ENCODE data around the gene CTCFL. TPM values are rescaled to one million over a fixed set of nuclear protein-coding genes. Genes with fewer than 3 reads are reported as not detected.

The CTCFL gene
- total and polyA plus RNA-seq, 7 donors = 0.36 TPM; not detected in 6

DNA sequence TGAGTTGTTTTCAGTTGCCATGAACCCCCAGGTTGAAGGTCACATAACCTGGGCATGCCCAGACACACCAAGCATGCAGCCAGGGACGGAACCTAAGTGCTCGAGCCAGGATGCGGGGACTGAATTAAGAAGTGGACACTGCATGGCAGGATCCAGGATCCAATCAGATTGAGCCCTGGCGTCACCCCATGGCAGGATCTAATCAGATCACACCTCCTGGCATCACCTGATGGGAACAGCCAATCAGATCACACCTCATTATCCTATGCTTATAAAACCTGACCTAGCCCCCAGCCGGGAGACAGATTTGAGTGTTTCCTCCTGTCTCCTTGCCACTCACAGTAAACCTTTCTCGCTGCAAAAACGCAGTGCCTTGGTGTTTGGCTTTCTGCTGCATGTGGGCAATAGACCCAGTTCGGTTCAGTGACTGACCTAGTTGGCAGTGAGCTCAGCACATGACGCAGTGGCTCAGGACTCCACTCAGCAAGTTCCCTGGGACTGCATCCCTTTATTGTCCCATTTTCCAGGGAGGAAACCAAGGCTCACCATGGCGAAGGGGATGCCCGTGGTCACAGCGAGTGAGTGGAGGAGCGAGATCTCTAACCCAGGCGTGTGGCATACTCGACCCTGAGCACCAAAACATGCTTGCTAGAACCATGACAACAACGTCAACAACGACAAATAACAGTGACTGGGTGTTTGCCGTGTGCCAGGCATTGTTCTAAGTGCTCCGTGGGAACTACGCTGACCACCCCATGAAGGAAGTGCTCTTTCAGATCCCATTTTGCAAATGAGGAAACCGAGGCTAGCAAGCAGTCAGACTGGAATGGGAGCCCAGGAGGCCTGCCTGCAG lies 67.5 kb downstream of the CTCFL start:
- DNase-seq = peak; percentile 85
- WGBS, 2 donors = 69 to 82% methylated on average over 21 of the region's 21 CpGs

DNA sequence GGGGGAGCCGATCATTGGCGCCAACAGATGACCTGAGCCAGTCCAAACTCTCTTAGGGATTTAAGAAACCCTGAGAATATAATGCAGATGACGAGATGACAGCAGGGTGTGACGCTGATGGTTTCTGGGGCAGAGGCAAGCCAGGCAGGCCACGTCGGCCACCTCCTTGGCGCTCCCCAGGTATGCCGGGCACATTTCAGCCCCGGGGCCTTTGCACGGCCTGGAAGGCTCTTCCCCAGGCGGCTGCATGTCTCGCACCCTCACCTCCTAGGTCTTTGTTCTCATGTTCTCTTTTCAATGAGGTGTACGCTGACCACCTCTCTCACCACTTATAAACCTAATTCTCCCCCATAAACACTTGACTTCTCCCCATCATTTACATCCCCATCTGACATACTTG lies 68.8 kb downstream of the CTCFL start:
- no peak for DNase-seq
- TF ChIP-seq EP300 (IDR thresholded peaks at IDR 0.05) = no peak
- TF ChIP-seq, protein P1, sequence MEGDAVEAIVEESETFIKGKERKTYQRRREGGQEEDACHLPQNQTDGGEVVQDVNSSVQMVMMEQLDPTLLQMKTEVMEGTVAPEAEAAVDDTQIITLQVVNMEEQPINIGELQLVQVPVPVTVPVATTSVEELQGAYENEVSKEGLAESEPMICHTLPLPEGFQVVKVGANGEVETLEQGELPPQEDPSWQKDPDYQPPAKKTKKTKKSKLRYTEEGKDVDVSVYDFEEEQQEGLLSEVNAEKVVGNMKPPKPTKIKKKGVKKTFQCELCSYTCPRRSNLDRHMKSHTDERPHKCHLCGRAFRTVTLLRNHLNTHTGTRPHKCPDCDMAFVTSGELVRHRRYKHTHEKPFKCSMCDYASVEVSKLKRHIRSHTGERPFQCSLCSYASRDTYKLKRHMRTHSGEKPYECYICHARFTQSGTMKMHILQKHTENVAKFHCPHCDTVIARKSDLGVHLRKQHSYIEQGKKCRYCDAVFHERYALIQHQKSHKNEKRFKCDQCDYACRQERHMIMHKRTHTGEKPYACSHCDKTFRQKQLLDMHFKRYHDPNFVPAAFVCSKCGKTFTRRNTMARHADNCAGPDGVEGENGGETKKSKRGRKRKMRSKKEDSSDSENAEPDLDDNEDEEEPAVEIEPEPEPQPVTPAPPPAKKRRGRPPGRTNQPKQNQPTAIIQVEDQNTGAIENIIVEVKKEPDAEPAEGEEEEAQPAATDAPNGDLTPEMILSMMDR (IDR thresholded peaks at IDR 0.05) = no peak
- no peak for TF ChIP-seq POLR2AphosphoS5 (IDR thresholded peaks at IDR 0.05)
- no peak for TF ChIP-seq POLR2A (IDR thresholded peaks at IDR 0.05)
- Histone ChIP-seq H3K27ac (no peak overlapping the region), H3K4me1 (peaks cover 0 to 52% (median 51%) of the 10 kb centered on the region in 4 donors), H3K36me3 (no peaks in the 10 kb centered on the region), H3K4me3 (no peak overlapping the region), H3K27me3 (no peaks in the 10 kb centered on the region), H3K9me3 (no peaks in the 10 kb centered on the region)
- WGBS, 2 donors = 95 to 96% methylated on average over 13 of the region's 13 CpGs
- intact Hi-C loops (cut with DNase I) = no loop called here

More for the DNA sequence above, 67.5 kb downstream of the CTCFL start:
- H3K9me3 ChIP-seq = no peaks in the 10 kb centered on the region
- TF ChIP-seq, protein P1 (IDR thresholded peaks at IDR 0.05) = no peak
- TF ChIP-seq EP300 (IDR thresholded peaks at IDR 0.05) = peak in 1 of 4 donors; percentile 22
- TF ChIP-seq POLR2A (IDR thresholded peaks at IDR 0.05) = no peak
- peak in 3 of 4 donors; percentile 33 to 53 (median 44) for TF ChIP-seq POLR2AphosphoS5 (IDR thresholded peaks at IDR 0.05)
- intact Hi-C loops (cut with DNase I) = no loop called here
- no peaks in the 10 kb centered on the region for H3K27me3 ChIP-seq
- H3K36me3 ChIP-seq = no peaks in the 10 kb centered on the region
- H3K4me1 ChIP-seq = peaks cover 0 to 39% (median 37%) of the 10 kb centered on the region in 4 donors
- peak overlapping the region; percentile 76 to 86 (median 80) for H3K27ac ChIP-seq
- H3K4me3 ChIP-seq = no peak overlapping the region

DNA sequence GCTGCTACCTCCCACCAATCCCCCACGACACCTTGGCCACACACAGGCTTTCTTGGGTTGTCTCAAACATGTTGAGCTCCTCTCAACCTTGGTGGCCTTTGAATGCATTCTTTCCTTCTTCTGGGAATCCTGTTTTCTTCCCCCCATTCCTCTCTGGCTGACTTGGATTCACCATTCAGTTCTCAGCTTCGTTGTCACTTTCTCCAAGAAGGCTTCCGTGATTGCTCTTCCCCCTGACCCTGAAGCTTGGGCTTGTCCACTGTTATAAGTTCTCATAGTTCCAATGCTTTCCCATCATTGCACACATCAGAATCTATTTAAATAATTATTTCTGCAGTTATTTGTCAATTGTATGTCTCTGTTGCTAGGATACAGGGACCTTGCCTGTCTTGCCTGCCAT lies 69.6 kb downstream of the CTCFL start:
- peaks cover 0 to 60% (median 58%) of the 10 kb centered on the region in 4 donors for H3K4me1 ChIP-seq

DNA sequence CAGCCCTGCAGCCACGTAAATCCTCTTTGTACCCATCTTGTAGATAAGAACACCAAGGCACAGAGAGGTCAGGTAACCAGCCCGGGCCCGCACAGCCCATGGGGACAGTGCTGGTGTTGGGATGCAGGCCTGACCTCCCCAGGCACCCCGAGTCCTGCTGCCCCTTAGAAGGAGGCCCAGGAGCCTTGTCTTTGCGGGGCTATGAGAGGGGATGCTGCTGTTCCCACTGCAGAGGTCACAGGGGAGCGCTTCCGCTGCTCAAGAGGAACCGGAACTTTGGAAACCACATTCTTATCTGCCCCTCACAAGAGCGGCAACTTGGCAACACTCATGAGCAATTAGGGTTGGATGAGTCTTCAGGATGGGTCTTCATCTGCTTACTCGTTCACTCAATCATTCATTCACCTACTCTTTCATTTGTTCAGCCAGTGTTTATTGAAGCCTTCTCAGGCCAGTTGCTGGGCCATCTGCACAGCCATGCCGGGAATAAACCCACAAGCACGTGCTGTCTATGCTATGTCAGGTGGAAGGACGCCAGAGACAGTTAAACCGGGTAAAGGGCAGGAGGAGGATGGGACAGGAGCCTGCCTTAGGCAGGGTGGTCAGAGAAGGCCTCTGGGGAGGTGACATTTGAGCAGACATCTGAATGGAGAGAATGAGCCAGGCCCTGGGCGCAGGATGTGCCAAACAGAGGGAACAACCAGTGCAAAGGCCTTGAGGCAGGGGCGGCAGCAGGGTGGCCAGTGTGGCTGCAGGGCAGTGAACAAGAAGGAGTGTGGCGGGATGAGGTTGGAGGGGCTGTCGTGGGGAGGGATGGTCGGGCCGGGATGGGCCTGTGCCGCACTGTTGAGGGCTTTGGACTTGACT lies 72.9 kb downstream of the CTCFL start:
- no peaks in the 10 kb centered on the region for H3K27me3 ChIP-seq
- DNase-seq = peak; percentile 88
- TF ChIP-seq POLR2A (IDR thresholded peaks at IDR 0.05) (no peak), POLR2AphosphoS5 (IDR thresholded peaks at IDR 0.05) (peak; percentile 34 to 68 (median 48)), EP300 (IDR thresholded peaks at IDR 0.05) (peak in 2 of 4 donors; percentile 54 to 57)
- TF ChIP-seq, protein P1 (IDR thresholded peaks at IDR 0.05) = no peak
- intact Hi-C loops (cut with DNase I) = no loop called here
- no peak overlapping the region for H3K4me3 ChIP-seq
- H3K4me1 ChIP-seq = peaks cover 0 to 42% (median 39%) of the 10 kb centered on the region in 4 donors
- H3K36me3 ChIP-seq = no peaks in the 10 kb centered on the region
- peak overlapping the region; percentile 67 to 71 (median 70) for H3K27ac ChIP-seq
- no peaks in the 10 kb centered on the region for H3K9me3 ChIP-seq
- 65 to 70% methylated on average over 21 of the region's 21 CpGs for WGBS, 2 donors

More for the DNA sequence above, 69.6 kb downstream of the CTCFL start:
- TF ChIP-seq POLR2AphosphoS5 (IDR thresholded peaks at IDR 0.05) (no peak), POLR2A (IDR thresholded peaks at IDR 0.05) (no peak), EP300 (IDR thresholded peaks at IDR 0.05) (no peak)
- TF ChIP-seq, protein P1 (IDR thresholded peaks at IDR 0.05) = no peak
- Histone ChIP-seq H3K9me3 (no peaks in the 10 kb centered on the region), H3K36me3 (no peaks in the 10 kb centered on the region), H3K4me3 (no peak overlapping the region), H3K27ac (no peak overlapping the region), H3K27me3 (no peaks in the 10 kb centered on the region)
- intact Hi-C loops (cut with DNase I) = no loop called here
- WGBS, 2 donors = 91% methylated on average over 3 of the region's 3 CpGs
- no peak for DNase-seq

Measured in sigmoid colon (tissue), 7 donors.